Esophagus squamous epithelium (tissue), 4 donors: ENCODE data around the gene EXOC3L2.

ENCODE experiments used
- POLR2A ChIP-seq, 4 donors: fragments of 450-650 bp; IDR thresholded peaks; one replicate each; pipeline ENCODE4 v1.6.1; 2017; ENCODE audit warnings: antibody characterized with exemption in 4 of 4, mild to moderate bottlenecking in 4 of 4, moderate library complexity in 3 of 4
- TF ChIP-seq, protein P1 (sequence below), 6 experiments: fragments of 450-650 bp in 4 of 6; fragments of 200-600 bp in 2 of 6; sonication (generic) in 2 of 6; IDR thresholded peaks; one replicate each; pipeline ENCODE4 v1.5.1; 2016 to 2019; ENCODE audit warnings: antibody characterized with exemption in 6 of 6, mild to moderate bottlenecking in 4 of 6, moderate library complexity in 4 of 6

GRCh38 chr19:45163156-45163555 lies 82.1 kb downstream of the EXOC3L2 start:
- TF ChIP-seq, protein P1, sequence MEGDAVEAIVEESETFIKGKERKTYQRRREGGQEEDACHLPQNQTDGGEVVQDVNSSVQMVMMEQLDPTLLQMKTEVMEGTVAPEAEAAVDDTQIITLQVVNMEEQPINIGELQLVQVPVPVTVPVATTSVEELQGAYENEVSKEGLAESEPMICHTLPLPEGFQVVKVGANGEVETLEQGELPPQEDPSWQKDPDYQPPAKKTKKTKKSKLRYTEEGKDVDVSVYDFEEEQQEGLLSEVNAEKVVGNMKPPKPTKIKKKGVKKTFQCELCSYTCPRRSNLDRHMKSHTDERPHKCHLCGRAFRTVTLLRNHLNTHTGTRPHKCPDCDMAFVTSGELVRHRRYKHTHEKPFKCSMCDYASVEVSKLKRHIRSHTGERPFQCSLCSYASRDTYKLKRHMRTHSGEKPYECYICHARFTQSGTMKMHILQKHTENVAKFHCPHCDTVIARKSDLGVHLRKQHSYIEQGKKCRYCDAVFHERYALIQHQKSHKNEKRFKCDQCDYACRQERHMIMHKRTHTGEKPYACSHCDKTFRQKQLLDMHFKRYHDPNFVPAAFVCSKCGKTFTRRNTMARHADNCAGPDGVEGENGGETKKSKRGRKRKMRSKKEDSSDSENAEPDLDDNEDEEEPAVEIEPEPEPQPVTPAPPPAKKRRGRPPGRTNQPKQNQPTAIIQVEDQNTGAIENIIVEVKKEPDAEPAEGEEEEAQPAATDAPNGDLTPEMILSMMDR (IDR thresholded peaks at IDR 0.05): no peak
- no peak for TF ChIP-seq POLR2A (IDR thresholded peaks at IDR 0.05)
